HepG2 (cell line): Measurements from ENCODE around the gene BLVRB. TPM values are rescaled to one million over a fixed set of nuclear protein-coding genes. Genes with fewer than 3 reads are reported as not detected.

Experiments
- CC2D1A ChIP-seq: sonication (generic); formaldehyde crosslinking; IDR thresholded peaks from 2 replicates; pipeline ENCODE4 v1.8.1; 2023; ENCODE audit warnings: mild to moderate bottlenecking, missing genetic modification reagents
- DDIT3 ChIP-seq: sonication (generic); formaldehyde crosslinking; IDR thresholded peaks from 2 replicates; pipeline ENCODE4 v1.4.0; 2020; ENCODE audit warnings: mild to moderate bottlenecking, missing genetic modification reagents
- GABPB1 ChIP-seq: IDR thresholded peaks from 2 replicates; pipeline ENCODE4 v1.6.1; 2016; ENCODE audit warnings: mild to moderate bottlenecking, missing genetic modification reagents, moderate library complexity, missing compliant biosample characterization
- HIC2 ChIP-seq: sonication (generic); formaldehyde crosslinking; IDR thresholded peaks from 2 replicates; pipeline ENCODE4 v1.9.0; 2022; ENCODE audit warnings: low read depth, missing genetic modification reagents
- HNRNPL ChIP-seq: fragments of 200-400 bp; formaldehyde crosslinking; IDR thresholded peaks from 2 replicates; pipeline ENCODE4 v1.6.1; 2017; ENCODE audit warnings: mild to moderate bottlenecking, low read depth, low read length
- HOXA9 ChIP-seq: sonication (generic); formaldehyde crosslinking; IDR thresholded peaks from 2 replicates; pipeline ENCODE4 v1.8.1; 2022; ENCODE audit warnings: missing genetic modification reagents, mild to moderate bottlenecking, moderate library complexity, borderline replicate concordance
- IRF1 ChIP-seq: sonication (generic); formaldehyde crosslinking; IDR thresholded peaks from 2 replicates; pipeline ENCODE4 v1.4.0; 2020; ENCODE audit warnings: low read depth, mild to moderate bottlenecking, missing genetic modification reagents
- MXI1 ChIP-seq: IDR thresholded peaks from 3 replicates; pipeline ENCODE4 v1.6.1; 2012; ENCODE audit warnings: low read depth, low read length, inconsistent platforms, borderline replicate concordance
- NONO ChIP-seq, 2 experiments: fragments of 450-650 bp in 1 of 2; sonication (generic) in 1 of 2; formaldehyde crosslinking in 1 of 2; IDR thresholded peaks in 1 of 2; conservative IDR thresholded peaks in 1 of 2; 2 replicates each; pipeline versions ENCODE4 v1.6.1 to v1.8.0; 2017 to 2022; ENCODE audit warnings: mild to moderate bottlenecking in 1 of 2, missing genetic modification reagents in 1 of 2, moderate library complexity in 1 of 2
- PRDM15 ChIP-seq: sonication (generic); formaldehyde crosslinking; IDR thresholded peaks from 2 replicates; pipeline ENCODE4 v1.4.0; 2020; ENCODE audit warnings: missing genetic modification reagents
- RAD21 ChIP-seq: fragments of 450-650 bp; formaldehyde crosslinking; IDR thresholded peaks from 2 replicates; pipeline ENCODE4 v1.5.0; 2020; ENCODE audit warnings: mild to moderate bottlenecking
- RBAK ChIP-seq: sonication (generic); formaldehyde crosslinking; IDR thresholded peaks from 2 replicates; pipeline ENCODE4 v1.5.1; 2020; ENCODE audit warnings: mild to moderate bottlenecking, missing genetic modification reagents
- SIN3B ChIP-seq: fragments of 150-350 bp; IDR thresholded peaks from 2 replicates; pipeline ENCODE4 v1.6.1; 2014; ENCODE audit warnings: low read length
- THAP7 ChIP-seq: sonication (generic); formaldehyde crosslinking; IDR thresholded peaks from 2 replicates; pipeline ENCODE4 v1.8.1; 2023; ENCODE audit warnings: mild to moderate bottlenecking, missing genetic modification reagents
- TOE1 ChIP-seq: sonication (generic); formaldehyde crosslinking; IDR thresholded peaks from 2 replicates; pipeline ENCODE4 v1.4.0; 2020; ENCODE audit warnings: mild to moderate bottlenecking, missing genetic modification reagents
- XBP1 ChIP-seq: sonication (generic); formaldehyde crosslinking; IDR thresholded peaks from 2 replicates; pipeline ENCODE4 v1.5.0; 2020; ENCODE audit warnings: missing genetic modification reagents
- ZNF275 ChIP-seq: sonication (generic); formaldehyde crosslinking; IDR thresholded peaks from 2 replicates; pipeline ENCODE4 v1.8.0; 2022; ENCODE audit warnings: missing genetic modification reagents, mild to moderate bottlenecking, inconsistent platforms, borderline replicate concordance
- ZNF33A ChIP-seq: sonication (generic); formaldehyde crosslinking; IDR thresholded peaks from 2 replicates; pipeline ENCODE4 v1.5.1; 2020; ENCODE audit warnings: missing genetic modification reagents, mild to moderate bottlenecking, moderate library complexity, borderline replicate concordance
- ZNF577 ChIP-seq: sonication (generic); formaldehyde crosslinking; IDR thresholded peaks from 2 replicates; pipeline ENCODE4 v1.4.0; 2020; ENCODE audit warnings: mild to moderate bottlenecking, low read depth, missing genetic modification reagents, borderline replicate concordance
- ZNF619 ChIP-seq: sonication (generic); formaldehyde crosslinking; IDR thresholded peaks from 2 replicates; pipeline ENCODE4 v1.4.0; 2020; ENCODE audit warnings: mild to moderate bottlenecking, missing genetic modification reagents
- ZNF672 ChIP-seq: sonication (generic); formaldehyde crosslinking; IDR thresholded peaks from 2 replicates; pipeline ENCODE4 v1.8.1; 2022; ENCODE audit warnings: missing genetic modification reagents
- polyA plus RNA-seq, 8 experiments: library from polyadenylated mRNA; depleted of rRNA in 3 of 8; stranded (reverse) in 7 of 8; unstranded in 1 of 8; fragments of >200 nt; fragmentation: Illumina TruSeq in 4 of 8; extraction: Trizol in 4 of 8; gene quantifications; 2 replicates each; pipeline versions ENCODE4 v1.2.1 to v1.2.3, GENCODE V29; 2011 to 2016; ENCODE audit warnings: low read depth in 4 of 8, missing spikeins in 1 of 8, mixed read lengths in 1 of 8; ENCODE audit not compliant: insufficient read depth in 1 of 8
- total RNA-seq, 5 experiments: library from RNA; depleted of rRNA; stranded (reverse); fragments of >200 nt; fragmentation: Illumina TruSeq; extraction: Trizol; gene quantifications; 2 replicates each; pipeline ENCODE4 v1.2.3, GENCODE V29; 2016; ENCODE audit warnings: low read depth in 1 of 5

BLVRB gene
- total and polyA plus RNA-seq, 2 of the 13 experiments (the other 11 are each of a cell fraction or from before 2014, with no cell fraction given), result 25.9 to 51.4 TPM

- no peak for TF ChIP-seq SIN3B
- TF ChIP-seq TOE1 (CRISPR knock-in tag), result no peak
- no peak; the same call in 1 of the 2 replicates for TF ChIP-seq RBAK (CRISPR knock-in tag)
- TF ChIP-seq XBP1 (CRISPR knock-in tag), result no peak
- no peak for TF ChIP-seq DDIT3 (CRISPR knock-in tag)
- no peak for TF ChIP-seq CC2D1A
- 0 out of 3 replicates have a peak, but pooled peaks have one; percentile 16 for TF ChIP-seq MXI1
- no peak for TF ChIP-seq ZNF672 (CRISPR knock-in tag)
- no peak for TF ChIP-seq HIC2
- TF ChIP-seq THAP7 (CRISPR knock-in tag), result no peak
- TF ChIP-seq ZNF577, result no peak
- TF ChIP-seq NONO (IDR thresholded peaks at IDR 0.05), result no peak
- TF ChIP-seq NONO (CRISPR knock-in tag; conservative IDR thresholded peaks at IDR 0.05), result no peak
- TF ChIP-seq RAD21 (CRISPR knock-in tag), result no peak
- peak; percentile 74 for TF ChIP-seq PRDM15 (CRISPR knock-in tag)
- no peak for TF ChIP-seq GABPB1 (CRISPR knock-in tag)
- no peak for TF ChIP-seq IRF1
- no peak for TF ChIP-seq HOXA9 (CRISPR knock-in tag)
- TF ChIP-seq ZNF619 (CRISPR knock-in tag), result no peak
- TF ChIP-seq ZNF33A (CRISPR knock-in tag), result no peak
- TF ChIP-seq HNRNPL, result no peak
- TF ChIP-seq ZNF275 (CRISPR knock-in tag), result no peak
Observed at GRCh38 chr19:40403262-40403984, 62.1 kb downstream of the BLVRB start (continued).
